ENCODE data around the gene PPFIA2. TPM values are rescaled to one million over a fixed set of nuclear protein-coding genes. Genes with fewer than 3 reads are reported as not detected.

The PPFIA2 gene
- polyA plus RNA-seq, 1 donor from 2014 or later: 65.3 TPM

DNA sequence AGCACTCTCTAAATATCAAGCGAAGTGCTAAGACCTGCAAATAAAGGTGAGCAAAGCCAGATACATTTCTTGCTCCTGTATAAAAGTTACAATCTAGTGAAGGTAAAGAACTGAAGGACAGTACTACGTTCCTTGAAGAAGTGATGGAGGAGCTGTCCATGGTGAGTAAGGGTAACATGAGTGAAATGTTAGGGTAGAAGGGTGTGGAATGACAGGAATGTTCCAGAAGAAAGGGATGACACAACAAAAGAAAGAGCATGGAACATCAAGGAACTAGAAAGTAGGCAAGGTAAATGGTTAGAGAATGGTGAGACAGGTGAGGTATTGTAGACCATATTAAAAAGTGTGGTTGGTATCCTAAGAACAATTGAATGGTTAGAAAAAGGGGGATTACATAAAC, 408.8 kb downstream of the PPFIA2 start:
- Histone ChIP-seq H3K27me3 (ENCODE audit: insufficient read depth, low read depth, low read length) (no peaks in the 10 kb centered on the region), H3K4me3 (ENCODE audit: low read length) (no peak overlapping the region), H3K9me2 (ENCODE audit: insufficient read depth, low read length) (no peaks in the 10 kb centered on the region), H2AFZ (ENCODE audit: low read depth, low read length) (no peak overlapping the region), H3K27ac (ENCODE audit: low read length) (no peak overlapping the region), H3K9me3 (ENCODE audit: low read length) (no peaks in the 10 kb centered on the region), H3K4me2 (ENCODE audit: low read length) (no peak overlapping the region), H3K9ac (ENCODE audit: low read length) (no peak overlapping the region), H3F3A (ENCODE audit: insufficient read depth, low read length, poor library complexity, severe bottlenecking) (no peaks in the 10 kb centered on the region), H4K20me1 (ENCODE audit: insufficient read depth) (no peaks in the 10 kb centered on the region), H3K79me2 (replicated peaks; ENCODE audit: insufficient read depth, low read length) (no peaks in the 10 kb centered on the region), H3K36me3 (ENCODE audit: insufficient read depth, low read length) (peaks cover 6% of the 10 kb centered on the region)
- TF ChIP-seq EZH2 (IDR thresholded peaks at IDR 0.05; ENCODE audit: borderline replicate concordance, insufficient read depth, low read length, poor library complexity, severe bottlenecking): no peak
- no peak for TF ChIP-seq RAD21 (conservative IDR thresholded peaks at IDR 0.05)
- TF ChIP-seq SMC3 (conservative IDR thresholded peaks at IDR 0.05; ENCODE audit: poor library complexity): no peak
- no peak for TF ChIP-seq POLR2AphosphoS5 (IDR thresholded peaks at IDR 0.05)
- no peak for TF ChIP-seq TAF1 (IDR thresholded peaks at IDR 0.05; ENCODE audit: low read depth)
- TF ChIP-seq EP300 (conservative IDR thresholded peaks at IDR 0.05; ENCODE audit: poor library complexity, severe bottlenecking): no peak
- TF ChIP-seq, protein P1, sequence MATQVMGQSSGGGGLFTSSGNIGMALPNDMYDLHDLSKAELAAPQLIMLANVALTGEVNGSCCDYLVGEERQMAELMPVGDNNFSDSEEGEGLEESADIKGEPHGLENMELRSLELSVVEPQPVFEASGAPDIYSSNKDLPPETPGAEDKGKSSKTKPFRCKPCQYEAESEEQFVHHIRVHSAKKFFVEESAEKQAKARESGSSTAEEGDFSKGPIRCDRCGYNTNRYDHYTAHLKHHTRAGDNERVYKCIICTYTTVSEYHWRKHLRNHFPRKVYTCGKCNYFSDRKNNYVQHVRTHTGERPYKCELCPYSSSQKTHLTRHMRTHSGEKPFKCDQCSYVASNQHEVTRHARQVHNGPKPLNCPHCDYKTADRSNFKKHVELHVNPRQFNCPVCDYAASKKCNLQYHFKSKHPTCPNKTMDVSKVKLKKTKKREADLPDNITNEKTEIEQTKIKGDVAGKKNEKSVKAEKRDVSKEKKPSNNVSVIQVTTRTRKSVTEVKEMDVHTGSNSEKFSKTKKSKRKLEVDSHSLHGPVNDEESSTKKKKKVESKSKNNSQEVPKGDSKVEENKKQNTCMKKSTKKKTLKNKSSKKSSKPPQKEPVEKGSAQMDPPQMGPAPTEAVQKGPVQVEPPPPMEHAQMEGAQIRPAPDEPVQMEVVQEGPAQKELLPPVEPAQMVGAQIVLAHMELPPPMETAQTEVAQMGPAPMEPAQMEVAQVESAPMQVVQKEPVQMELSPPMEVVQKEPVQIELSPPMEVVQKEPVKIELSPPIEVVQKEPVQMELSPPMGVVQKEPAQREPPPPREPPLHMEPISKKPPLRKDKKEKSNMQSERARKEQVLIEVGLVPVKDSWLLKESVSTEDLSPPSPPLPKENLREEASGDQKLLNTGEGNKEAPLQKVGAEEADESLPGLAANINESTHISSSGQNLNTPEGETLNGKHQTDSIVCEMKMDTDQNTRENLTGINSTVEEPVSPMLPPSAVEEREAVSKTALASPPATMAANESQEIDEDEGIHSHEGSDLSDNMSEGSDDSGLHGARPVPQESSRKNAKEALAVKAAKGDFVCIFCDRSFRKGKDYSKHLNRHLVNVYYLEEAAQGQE (IDR thresholded peaks at IDR 0.05; ENCODE audit: borderline replicate concordance): no peak
- TF ChIP-seq, protein P2, sequence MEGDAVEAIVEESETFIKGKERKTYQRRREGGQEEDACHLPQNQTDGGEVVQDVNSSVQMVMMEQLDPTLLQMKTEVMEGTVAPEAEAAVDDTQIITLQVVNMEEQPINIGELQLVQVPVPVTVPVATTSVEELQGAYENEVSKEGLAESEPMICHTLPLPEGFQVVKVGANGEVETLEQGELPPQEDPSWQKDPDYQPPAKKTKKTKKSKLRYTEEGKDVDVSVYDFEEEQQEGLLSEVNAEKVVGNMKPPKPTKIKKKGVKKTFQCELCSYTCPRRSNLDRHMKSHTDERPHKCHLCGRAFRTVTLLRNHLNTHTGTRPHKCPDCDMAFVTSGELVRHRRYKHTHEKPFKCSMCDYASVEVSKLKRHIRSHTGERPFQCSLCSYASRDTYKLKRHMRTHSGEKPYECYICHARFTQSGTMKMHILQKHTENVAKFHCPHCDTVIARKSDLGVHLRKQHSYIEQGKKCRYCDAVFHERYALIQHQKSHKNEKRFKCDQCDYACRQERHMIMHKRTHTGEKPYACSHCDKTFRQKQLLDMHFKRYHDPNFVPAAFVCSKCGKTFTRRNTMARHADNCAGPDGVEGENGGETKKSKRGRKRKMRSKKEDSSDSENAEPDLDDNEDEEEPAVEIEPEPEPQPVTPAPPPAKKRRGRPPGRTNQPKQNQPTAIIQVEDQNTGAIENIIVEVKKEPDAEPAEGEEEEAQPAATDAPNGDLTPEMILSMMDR (IDR thresholded peaks at IDR 0.05; ENCODE audit: poor library complexity, severe bottlenecking): no peak
- TF ChIP-seq MXI1 (conservative IDR thresholded peaks at IDR 0.05; ENCODE audit: poor library complexity, severe bottlenecking): no peak

DNA sequence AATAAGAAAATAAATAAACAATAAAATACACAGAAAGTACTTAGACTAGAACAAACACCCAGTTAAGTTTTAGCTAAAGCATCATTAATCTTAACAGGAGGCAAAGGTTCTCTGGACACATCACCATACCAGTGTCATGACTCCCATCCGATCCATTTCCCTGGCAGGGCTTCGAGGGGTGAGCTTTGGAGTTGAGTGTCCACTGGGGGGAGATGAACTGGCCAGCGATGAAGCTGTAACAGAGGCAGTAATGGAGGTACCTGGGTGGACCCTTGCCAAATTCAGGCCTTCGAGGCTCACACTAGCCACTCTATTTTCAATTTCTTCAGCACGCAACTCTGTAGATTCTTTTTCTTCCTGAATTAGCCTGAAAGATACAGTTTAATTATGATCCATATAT, 411.7 kb downstream of the PPFIA2 start:
- no peak overlapping the region for H3K4me3 ChIP-seq (ENCODE audit: low read length)
- H4K20me1 ChIP-seq (ENCODE audit: insufficient read depth): no peaks in the 10 kb centered on the region
- no peak for TF ChIP-seq RAD21 (conservative IDR thresholded peaks at IDR 0.05)
- TF ChIP-seq, protein P1 (IDR thresholded peaks at IDR 0.05; ENCODE audit: borderline replicate concordance): no peak
- no peak for TF ChIP-seq MXI1 (conservative IDR thresholded peaks at IDR 0.05; ENCODE audit: poor library complexity, severe bottlenecking)
- TF ChIP-seq TAF1 (IDR thresholded peaks at IDR 0.05; ENCODE audit: low read depth): no peak
- no peak for TF ChIP-seq SMC3 (conservative IDR thresholded peaks at IDR 0.05; ENCODE audit: poor library complexity)
- no peak for TF ChIP-seq EP300 (conservative IDR thresholded peaks at IDR 0.05; ENCODE audit: poor library complexity, severe bottlenecking)
- TF ChIP-seq, protein P2 (IDR thresholded peaks at IDR 0.05; ENCODE audit: poor library complexity, severe bottlenecking): no peak
- no peak for TF ChIP-seq POLR2AphosphoS5 (IDR thresholded peaks at IDR 0.05)
- no peak for TF ChIP-seq EZH2 (IDR thresholded peaks at IDR 0.05; ENCODE audit: borderline replicate concordance, insufficient read depth, low read length, poor library complexity, severe bottlenecking)
- no peaks in the 10 kb centered on the region for H3F3A ChIP-seq (ENCODE audit: insufficient read depth, low read length, poor library complexity, severe bottlenecking)
- H3K36me3 ChIP-seq (ENCODE audit: insufficient read depth, low read length): peaks cover 3% of the 10 kb centered on the region
- no peak overlapping the region for H3K4me2 ChIP-seq (ENCODE audit: low read length)
- no peaks in the 10 kb centered on the region for H3K9me2 ChIP-seq (ENCODE audit: insufficient read depth, low read length)
- H3K9me3 ChIP-seq (ENCODE audit: low read length): no peaks in the 10 kb centered on the region
- H3K27me3 ChIP-seq (ENCODE audit: insufficient read depth, low read depth, low read length): no peaks in the 10 kb centered on the region
- H3K79me2 ChIP-seq (replicated peaks; ENCODE audit: insufficient read depth, low read length): no peaks in the 10 kb centered on the region
- no peak overlapping the region for H3K27ac ChIP-seq (ENCODE audit: low read length)
- H2AFZ ChIP-seq (ENCODE audit: low read depth, low read length): no peak overlapping the region
- no peak overlapping the region for H3K9ac ChIP-seq (ENCODE audit: low read length)

Data from neural cell (in vitro differentiated cells).